SK-N-SH (cell line): ENCODE measurements around the gene ANKS1B. TPM values are rescaled to one million over a fixed set of nuclear protein-coding genes. Genes with fewer than 3 reads are reported as not detected.

Experiments used
- CTCF ChIA-PET: fragments of 300-600, 350-600 bp; formaldehyde crosslinking; extraction: SDS; loops from one replicate; lab custom pipeline; 2021; lab: Yijun Ruan, JAX
- POLR2A ChIA-PET: fragments of 350-600 bp; sonication (Branson Sonifier 250); formaldehyde crosslinking; extraction: SDS; loops from one replicate; lab custom pipeline; 2020; ENCODE audit warnings: antibody characterized with exemption, inconsistent platforms; lab: Yijun Ruan, JAX
- DNase-seq: peaks from one replicate; pipeline ENCODE4 v3.0.0; 2012
- H2AFZ ChIP-seq: fragments of 200-600 bp; sonication (generic); 2 replicates; pipeline ENCODE4 v1.8.1; 2016; ENCODE audit warnings: antibody characterized with exemption, mild to moderate bottlenecking, low read depth
- H3F3A ChIP-seq: fragments of 200-600 bp; sonication (generic); replicated peaks from 2 replicates; pipeline ENCODE3; 2016; ENCODE audit warnings: antibody characterized with exemption, mild to moderate bottlenecking; ENCODE audit not compliant: insufficient read depth
- H3K27ac ChIP-seq, 2 experiments: fragments of 200-500 bp in 1 of 2; fragments of 200-600 bp in 1 of 2; sonication (Bioruptor generic) in 1 of 2; sonication (generic), shearing (Covaris generic) in 1 of 2; 2 replicates each; pipeline versions ENCODE4 v1.5.1 to v1.6.1; 2014 to 2016; ENCODE audit warnings: low read depth in 2 of 2, inconsistent platforms in 1 of 2, low read length in 1 of 2, mild to moderate bottlenecking in 1 of 2, mixed read lengths in 1 of 2
- H3K27me3 ChIP-seq: fragments of 200-600 bp; sonication (generic), shearing (Covaris generic); 2 replicates; pipeline ENCODE4 v1.6.1; 2016; ENCODE audit warnings: mixed run types; ENCODE audit not compliant: insufficient read depth
- H3K36me3 ChIP-seq, 2 experiments: fragments of 200-500 bp in 1 of 2; fragments of 200-600 bp in 1 of 2; sonication (Bioruptor generic) in 1 of 2; sonication (generic) in 1 of 2; replicated peaks in 1 of 2; 2 replicates each; pipeline versions ENCODE3 to v1.5.1; 2014 to 2016; ENCODE audit warnings: low read length in 1 of 2, mild to moderate bottlenecking in 1 of 2; ENCODE audit not compliant: insufficient read depth in 2 of 2, control insufficient read depth in 1 of 2
- H3K4me1 ChIP-seq, 2 experiments: fragments of 200-500 bp in 1 of 2; fragments of 200-600 bp in 1 of 2; sonication (Bioruptor generic) in 1 of 2; sonication (generic), shearing (Covaris generic) in 1 of 2; 2 replicates each; pipeline versions ENCODE4 v1.5.1 to v1.6.1; 2014 to 2016; ENCODE audit warnings: low read depth in 1 of 2, low read length in 1 of 2, mixed run types in 1 of 2; ENCODE audit not compliant: insufficient read depth in 2 of 2, control insufficient read depth in 1 of 2
- H3K4me2 ChIP-seq: fragments of 200-600 bp; sonication (generic), shearing (Covaris generic); 2 replicates; pipeline ENCODE4 v1.6.1; 2017; ENCODE audit warnings: mixed run types
- H3K4me3 ChIP-seq, 2 experiments: fragments of 200-500 bp in 1 of 2; fragments of 200-600 bp in 1 of 2; sonication (Bioruptor generic) in 1 of 2; sonication (generic), shearing (Covaris generic) in 1 of 2; 2 replicates each; pipeline versions ENCODE4 v1.5.1 to v1.8.1; 2014 to 2016; ENCODE audit warnings: low read depth in 2 of 2, inconsistent platforms in 1 of 2, low read length in 1 of 2, mild to moderate bottlenecking in 1 of 2, mixed read lengths in 1 of 2, moderate library complexity in 1 of 2
- H3K79me2 ChIP-seq: fragments of 200-600 bp; sonication (generic); 2 replicates; pipeline ENCODE4 v1.8.1; 2017; ENCODE audit warnings: mild to moderate bottlenecking; ENCODE audit not compliant: insufficient read depth
- H3K9ac ChIP-seq: fragments of 200-600 bp; sonication (generic); 2 replicates; pipeline ENCODE4 v1.6.1; 2017; ENCODE audit warnings: mixed run types
- H3K9me2 ChIP-seq: fragments of 200-600 bp; sonication (generic); 2 replicates; pipeline ENCODE4 v1.6.1; 2017; ENCODE audit warnings: mixed run types
- H3K9me3 ChIP-seq: fragments of 200-600 bp; sonication (generic); 2 replicates; pipeline ENCODE4 v1.6.1; 2017; ENCODE audit warnings: mixed run types, mild to moderate bottlenecking, moderate library complexity
- H4K20me1 ChIP-seq: fragments of 200-600 bp; sonication (generic); 2 replicates; pipeline ENCODE4 v1.6.1; 2017; ENCODE audit warnings: mild to moderate bottlenecking, mixed run types; ENCODE audit not compliant: insufficient read depth
- ELF1 ChIP-seq: IDR thresholded peaks from 2 replicates; pipeline ENCODE4 v1.4.0; 2012
- EZH2phosphoT487 ChIP-seq: fragments of 200-600 bp; sonication (generic); IDR thresholded peaks from 2 replicates; pipeline ENCODE4 v1.6.1; 2017; ENCODE audit warnings: low read depth, mixed run types, mild to moderate bottlenecking, antibody characterized with exemption, moderate library complexity, borderline replicate concordance
- FOSL2 ChIP-seq: IDR thresholded peaks from 2 replicates; pipeline ENCODE4 v1.4.0; 2012; ENCODE audit warnings: low read depth, mild to moderate bottlenecking, moderate library complexity, borderline replicate concordance
- GABPA ChIP-seq: IDR thresholded peaks from 2 replicates; pipeline ENCODE4 v1.4.0; 2012; ENCODE audit warnings: low read depth, mild to moderate bottlenecking
- JUND ChIP-seq: IDR thresholded peaks from 2 replicates; pipeline ENCODE4 v1.4.0; 2012
- MEF2A ChIP-seq: IDR thresholded peaks from 2 replicates; pipeline ENCODE4 v1.4.0; 2012; ENCODE audit warnings: low read depth, borderline replicate concordance
- NFIC ChIP-seq: IDR thresholded peaks from 2 replicates; pipeline ENCODE4 v1.4.0; 2012; ENCODE audit warnings: borderline replicate concordance
- POLR2AphosphoS5 ChIP-seq: IDR thresholded peaks from 2 replicates; pipeline ENCODE4 v1.6.1; 2012; ENCODE audit warnings: low read depth, low read length
- RFX5 ChIP-seq: IDR thresholded peaks from 2 replicates; pipeline ENCODE4 v1.6.1; 2012; ENCODE audit warnings: mild to moderate bottlenecking, improper control_type of control experiment, low read length
- SMC3 ChIP-seq: IDR thresholded peaks from 2 replicates; pipeline ENCODE4 v1.6.1; 2012; ENCODE audit warnings: low read depth, low read length, improper control_type of control experiment
- YY1 ChIP-seq: IDR thresholded peaks from 2 replicates; pipeline ENCODE4 v1.4.0; 2012; ENCODE audit warnings: low read depth, mild to moderate bottlenecking
- WGBS: methylation state at CpG from one replicate; pipeline ENCODE4 v1.1.6; 2017; ENCODE audit warnings: low lambda C conversion rate; 5-methylcytosine and 5-hydroxymethylcytosine counted together
- polyA plus RNA-seq, 3 experiments: library from polyadenylated mRNA; depleted of rRNA; stranded (reverse); fragments of >200 nt; gene quantifications; 2 replicates each; pipeline ENCODE4 v1.2.3, GENCODE V29; 2012

ANKS1B gene
- polyA plus RNA-seq, 1 of the 3 experiments (the other 2 are of a cell fraction): 1.8 TPM

- Histone ChIP-seq H3K4me1 (no peaks in the 10 kb centered on the region), H3K79me2 (no peaks in the 10 kb centered on the region), H4K20me1 (no peaks in the 10 kb centered on the region), H3K9me2 (no peaks in the 10 kb centered on the region), H3K4me2 (no peak overlapping the region), H3K9ac (no peak overlapping the region), H3K9me3 (no peaks in the 10 kb centered on the region), H3K27me3 (no peaks in the 10 kb centered on the region), H3K36me3 (no peaks in the 10 kb centered on the region), H3F3A (no peaks in the 10 kb centered on the region), H2AFZ (no peak overlapping the region), H3K4me3 (no peak overlapping the region), H3K27ac (no peak overlapping the region)
- 52% methylated on average over 2 of the region's 2 CpGs for WGBS
- DNase-seq: no peak
- ChIA-PET CTCF (no interaction called here), POLR2A (no interaction called here)
- TF ChIP-seq YY1 (no peak), NFIC (no peak), MEF2A (no peak), SMC3 (no peak), ELF1 (no peak), EZH2phosphoT487 (no peak), POLR2AphosphoS5 (no peak), JUND (no peak)
Measured at GRCh38 chr12:98847242-98847641, 1137.5 kb downstream of the ANKS1B start.

- Histone ChIP-seq H3K79me2 (no peaks in the 10 kb centered on the region), H2AFZ (no peak overlapping the region), H3K9me2 (no peaks in the 10 kb centered on the region), H3K27ac (no peak overlapping the region), H3K9ac (no peak overlapping the region), H3F3A (no peaks in the 10 kb centered on the region), H3K27me3 (no peaks in the 10 kb centered on the region), H3K9me3 (no peaks in the 10 kb centered on the region), H4K20me1 (no peaks in the 10 kb centered on the region), H3K4me3 (no peak overlapping the region), H3K36me3 (no peaks in the 10 kb centered on the region), H3K4me1 (no peaks in the 10 kb centered on the region), H3K4me2 (no peak overlapping the region)
- no peak for DNase-seq
- CTCF ChIA-PET: interaction anchor here (0.6 to 1.1 kb wide), 2 partner anchors 112 to 147 kb away, joined by 3 to 4 read pairs; no protein-coding TSS in a partner anchor
- POLR2A ChIA-PET: no interaction called here
- TF ChIP-seq RFX5 (no peak), FOSL2 (no peak), MEF2A (no peak), YY1 (no peak)
Measured at GRCh38 chr12:98845957-98846356, 1138.8 kb downstream of the ANKS1B start.

- WGBS: 61% methylated on average over 3 of the region's 3 CpGs
Measured at GRCh38 chr12:98840325-98840724, 1144.4 kb downstream of the ANKS1B start.

More at GRCh38 chr12:98840325-98840724, 1144.4 kb downstream of the ANKS1B start:
- Histone ChIP-seq H3K27ac (no peak overlapping the region), H2AFZ (no peak overlapping the region), H3K79me2 (no peaks in the 10 kb centered on the region), H3K9me3 (no peaks in the 10 kb centered on the region), H3K9ac (no peak overlapping the region), H3F3A (no peaks in the 10 kb centered on the region), H3K4me1 (no peaks in the 10 kb centered on the region), H3K9me2 (no peaks in the 10 kb centered on the region), H4K20me1 (no peaks in the 10 kb centered on the region), H3K4me2 (no peak overlapping the region), H3K4me3 (no peak overlapping the region), H3K36me3 (no peaks in the 10 kb centered on the region), H3K27me3 (no peaks in the 10 kb centered on the region)
- DNase-seq: no peak
- ChIA-PET POLR2A (no interaction called here), CTCF (no interaction called here)
- TF ChIP-seq EZH2phosphoT487: no peak
- TF ChIP-seq SMC3: no peak
- TF ChIP-seq GABPA: no peak
